HG02943 (cell line): Measurements from ENCODE around the gene TNS3.

ENCODE experiments used
- ATAC-seq: cut with Tn5 transposase; IDR thresholded peaks from one replicate; pipeline ENCODE4 v1.9.1; 2021; ENCODE audit warnings: mild to moderate bottlenecking, low read depth, moderate library complexity; ENCODE audit not compliant: unreplicated experiment

TNS3 gene

GRCh38 chr7:47300472-47301104, 281.3 kb downstream of the TNS3 start:
- no peak for ATAC-seq

- ATAC-seq = no peak
Measured at GRCh38 chr7:47299496-47299895, 282.4 kb downstream of the TNS3 start.

GRCh38 chr7:47298636-47299035, 283.3 kb downstream of the TNS3 start:
- ATAC-seq = no peak

GRCh38 chr7:47297120-47297519, 284.8 kb downstream of the TNS3 start:
- no peak for ATAC-seq

- ATAC-seq = no peak
Measured at GRCh38 chr7:47295606-47296005, 286.3 kb downstream of the TNS3 start.

- ATAC-seq = no peak
Measured at GRCh38 chr7:47294556-47295222, 287.2 kb downstream of the TNS3 start.

GRCh38 chr7:47293884-47294555, 287.9 kb downstream of the TNS3 start:
- no peak for ATAC-seq

GRCh38 chr7:47292832-47293309, 289.0 kb downstream of the TNS3 start:
- ATAC-seq = no peak

- ATAC-seq = peak; percentile 88
Measured at GRCh38 chr7:47291461-47292081, 290.3 kb downstream of the TNS3 start.

GRCh38 chr7:47290867-47291266, 291.0 kb downstream of the TNS3 start:
- ATAC-seq = no peak

GRCh38 chr7:47290466-47290865, 291.4 kb downstream of the TNS3 start:
- ATAC-seq = no peak

- ATAC-seq = no peak
Measured at GRCh38 chr7:47288060-47288459, 293.9 kb downstream of the TNS3 start.

- ATAC-seq = no peak
Measured at GRCh38 chr7:47285860-47286491, 295.9 kb downstream of the TNS3 start.

GRCh38 chr7:47284691-47285635, 296.9 kb downstream of the TNS3 start:
- no peak for ATAC-seq

- ATAC-seq = peak; percentile 59
Measured at GRCh38 chr7:47283497-47284131, 298.3 kb downstream of the TNS3 start.

- ATAC-seq = no peak
Measured at GRCh38 chr7:47282790-47283496, 299.0 kb downstream of the TNS3 start.

- ATAC-seq = no peak
Measured at GRCh38 chr7:47281966-47282643, 299.8 kb downstream of the TNS3 start.

- ATAC-seq = no peak
Measured at GRCh38 chr7:47281161-47281560, 300.8 kb downstream of the TNS3 start.
